ENCODE results near the gene STXBP3. TPM values are rescaled to one million over a fixed set of nuclear protein-coding genes. Genes with fewer than 3 reads are reported as not detected.

Gene STXBP3
- total and polyA plus RNA-seq, 2 donors (not counting 3 experiments of a cell fraction or from before 2014, with no cell fraction given): 9.4 to 44.1 TPM

DNA sequence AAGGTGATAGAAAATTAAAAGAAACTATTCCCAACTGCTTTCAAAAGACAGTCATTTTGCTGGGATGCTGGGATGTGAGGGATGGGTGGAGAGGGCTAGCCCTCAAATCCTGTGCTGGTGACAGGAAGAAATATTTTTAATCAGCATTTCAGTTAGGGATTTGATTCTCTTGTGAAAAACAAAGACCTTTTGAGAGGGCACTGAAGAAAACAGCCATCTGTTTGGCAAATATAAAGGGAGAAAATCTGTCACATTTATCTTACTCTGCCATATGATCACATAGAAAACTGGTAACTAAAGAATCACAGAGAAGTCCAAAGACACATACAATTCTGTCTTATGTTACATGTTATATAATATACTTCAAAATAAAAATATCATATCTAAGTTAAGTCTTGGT is 12.3 kb downstream of the STXBP3 start:
- intact Hi-C loops (cut with micrococcal nuclease): no loop called here
- Histone ChIP-seq H3K4me2 (ENCODE audit: insufficient read depth, low read length) (no peak overlapping the region), H3K4me1 (ENCODE audit: control insufficient read depth, extremely low read depth, insufficient read depth, low read length) (no peaks in the 10 kb centered on the region), H3K27me3 (ENCODE audit: control insufficient read depth in 2 of 2, insufficient read depth in 2 of 2, low read length in 2 of 2) (no peaks in the 10 kb centered on the region), H3K9ac (replicated peaks; ENCODE audit: extremely low read depth, insufficient read depth, low read length) (no peak overlapping the region), H3K36me3 (ENCODE audit: control insufficient read depth in 2 of 2, extremely low read depth in 1 of 2, insufficient read depth in 2 of 2, low read length in 2 of 2) (peaks cover 0 to 22% of the 10 kb centered on the region in 2 experiments), H3K9me3 (replicated peaks; ENCODE audit: control insufficient read depth, insufficient read depth, low read length) (no peaks in the 10 kb centered on the region), H3K27ac (ENCODE audit: insufficient read depth, low read depth, low read length) (no peak overlapping the region), H4K20me1 (replicated peaks; ENCODE audit: control insufficient read depth, extremely low read depth, insufficient read depth, low read length) (no peaks in the 10 kb centered on the region), H3K9me1 (replicated peaks; ENCODE audit: control insufficient read depth, extremely low read depth, insufficient read depth, low read length) (no peaks in the 10 kb centered on the region), H3K79me2 (ENCODE audit: control insufficient read depth, insufficient read depth, low read length) (no peaks in the 10 kb centered on the region), H3K4me3 (replicated peaks in 1 of 3; ENCODE audit: insufficient read depth in 1 of 3, low read depth in 1 of 3, low read length in 3 of 3) (no peak overlapping the region), H2AFZ (ENCODE audit: low read depth, low read length) (no peak overlapping the region)
- FAIRE-seq (no peak), DNase-seq (ENCODE audit: low read depth, low spot score) (no peak)
- TF ChIP-seq FOS (IDR thresholded peaks at IDR 0.05; ENCODE audit: borderline replicate concordance, insufficient read depth, low read length): no peak
- no peak for TF ChIP-seq MYC (IDR thresholded peaks at IDR 0.05; ENCODE audit: low read depth, low read length)
- no peak for TF ChIP-seq JUN (IDR thresholded peaks at IDR 0.05; ENCODE audit: borderline replicate concordance, insufficient read depth, insufficient read length, low read depth)
- TF ChIP-seq, protein P1, sequence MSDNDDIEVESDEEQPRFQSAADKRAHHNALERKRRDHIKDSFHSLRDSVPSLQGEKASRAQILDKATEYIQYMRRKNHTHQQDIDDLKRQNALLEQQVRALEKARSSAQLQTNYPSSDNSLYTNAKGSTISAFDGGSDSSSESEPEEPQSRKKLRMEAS (IDR thresholded peaks at IDR 0.05; ENCODE audit: insufficient read depth, insufficient read length): no peak
- TF ChIP-seq POLR2AphosphoS5 (IDR thresholded peaks at IDR 0.05; ENCODE audit: insufficient read depth, low read depth, low read length): no peak
- TF ChIP-seq, protein P2, sequence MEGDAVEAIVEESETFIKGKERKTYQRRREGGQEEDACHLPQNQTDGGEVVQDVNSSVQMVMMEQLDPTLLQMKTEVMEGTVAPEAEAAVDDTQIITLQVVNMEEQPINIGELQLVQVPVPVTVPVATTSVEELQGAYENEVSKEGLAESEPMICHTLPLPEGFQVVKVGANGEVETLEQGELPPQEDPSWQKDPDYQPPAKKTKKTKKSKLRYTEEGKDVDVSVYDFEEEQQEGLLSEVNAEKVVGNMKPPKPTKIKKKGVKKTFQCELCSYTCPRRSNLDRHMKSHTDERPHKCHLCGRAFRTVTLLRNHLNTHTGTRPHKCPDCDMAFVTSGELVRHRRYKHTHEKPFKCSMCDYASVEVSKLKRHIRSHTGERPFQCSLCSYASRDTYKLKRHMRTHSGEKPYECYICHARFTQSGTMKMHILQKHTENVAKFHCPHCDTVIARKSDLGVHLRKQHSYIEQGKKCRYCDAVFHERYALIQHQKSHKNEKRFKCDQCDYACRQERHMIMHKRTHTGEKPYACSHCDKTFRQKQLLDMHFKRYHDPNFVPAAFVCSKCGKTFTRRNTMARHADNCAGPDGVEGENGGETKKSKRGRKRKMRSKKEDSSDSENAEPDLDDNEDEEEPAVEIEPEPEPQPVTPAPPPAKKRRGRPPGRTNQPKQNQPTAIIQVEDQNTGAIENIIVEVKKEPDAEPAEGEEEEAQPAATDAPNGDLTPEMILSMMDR (IDR thresholded peaks at IDR 0.05; ENCODE audit: extremely low read depth in 1 of 2, insufficient read depth in 1 of 2, low read depth in 1 of 2, low read length in 2 of 2): no peak
- TF ChIP-seq GATA2 (IDR thresholded peaks at IDR 0.05; ENCODE audit: insufficient read depth, insufficient read length, low read depth, low read length): no peak
- TF ChIP-seq POLR2A (IDR thresholded peaks at IDR 0.05; ENCODE audit: low read depth, low read length): no peak
- no peak for TF ChIP-seq EZH2 (IDR thresholded peaks at IDR 0.05; ENCODE audit: borderline replicate concordance, low read depth, low read length, severe bottlenecking)
- ChIA-PET CTCF (no interaction called here), POLR2A (no interaction called here)
- no TSS peak for BruUV-seq (replicated peaks)
- dilution Hi-C loops (cut with MboI; ENCODE audit: extremely low pct_ligation_motif_present, low sequenced_read_pairs): no loop called here
